Amniotic epithelial cell (primary cell): ENCODE data around the gene HNRNPUL2.
"Not testable (repeated sequence)": the region's sequence is repeated elsewhere in the genome, so short reads cannot be mapped to it uniquely, and the experiment has no call there.

ENCODE experiments used
- DNase-seq: peaks from one replicate; pipeline ENCODE4 v3.0.0-alpha.2; 2010; ENCODE audit warnings: low read depth

HNRNPUL2 gene

GRCh38 chr11:62727165-62727871, at the start of gene HNRNPUL2:
Gene HNRNPUL2, minus strand, starts transcription at chr11:62727457. Its CDS starts 301 bp downstream, at chr11:62727156.
- peak; percentile 98 for DNase-seq

- no peak for DNase-seq
Measured at GRCh38 chr11:62775646-62776045, 48.4 kb upstream of the HNRNPUL2 start.

- no peak for DNase-seq
Measured at GRCh38 chr11:62774407-62774806, 47.1 kb upstream of the HNRNPUL2 start.

- peak; percentile 94 for DNase-seq
Measured at GRCh38 chr11:62771144-62772021, 44.1 kb upstream of the HNRNPUL2 start, which contains the start of gene TAF6L. Gene TAF6L, plus strand, starts transcription at chr11:62771396. Its CDS starts 4,388 bp downstream, at chr11:62775784.

GRCh38 chr11:62770778-62771143, 43.5 kb upstream of the HNRNPUL2 start:
- no peak for DNase-seq

GRCh38 chr11:62760867-62761227, 33.6 kb upstream of the HNRNPUL2 start:
- DNase-seq, result not testable (repeated sequence)

- DNase-seq, result no peak
Measured at GRCh38 chr11:62757846-62758788, 30.9 kb upstream of the HNRNPUL2 start.

- DNase-seq, result no peak
Measured at GRCh38 chr11:62755086-62755615, 27.9 kb upstream of the HNRNPUL2 start.

GRCh38 chr11:62753736-62754603, 26.7 kb upstream of the HNRNPUL2 start, which contains the start of gene ZBTB3:
Gene ZBTB3, minus strand, starts transcription at chr11:62754160. Its CDS starts 496 bp downstream, at chr11:62753664.
- peak; percentile 100 for DNase-seq

- DNase-seq, result no peak
Measured at GRCh38 chr11:62752994-62753735, 25.9 kb upstream of the HNRNPUL2 start.

- DNase-seq, result no peak
Measured at GRCh38 chr11:62752177-62752785, 25.0 kb upstream of the HNRNPUL2 start.

- not testable (repeated sequence) for DNase-seq
Measured at GRCh38 chr11:62749931-62750330, 22.7 kb upstream of the HNRNPUL2 start.

GRCh38 chr11:62747475-62748160, 20.4 kb upstream of the HNRNPUL2 start:
- DNase-seq, result no peak

- DNase-seq, result no peak
Measured at GRCh38 chr11:62737196-62737595, 9.9 kb upstream of the HNRNPUL2 start.

- peak; percentile 80 for DNase-seq
Measured at GRCh38 chr11:62732830-62733229, 5.6 kb upstream of the HNRNPUL2 start.

GRCh38 chr11:62730076-62730475, 2.8 kb upstream of the HNRNPUL2 start:
- not testable (repeated sequence) for DNase-seq

- peak; percentile 84 for DNase-seq
Measured at GRCh38 chr11:62728171-62728988, 1.1 kb upstream of the HNRNPUL2 start, which contains the start of gene TTC9C. Gene TTC9C, plus strand, starts transcription at chr11:62728486. Its CDS starts 363 bp downstream, at chr11:62728849.

- DNase-seq, result peak; percentile 98
Measured at GRCh38 chr11:62727872-62728170, 564 bp upstream of the HNRNPUL2 start.
